GM23338 (cell line): ENCODE data around the gene NEK7. TPM values are rescaled to one million over a fixed set of nuclear protein-coding genes. Genes with fewer than 3 reads are reported as not detected.

Experiments
- ATAC-seq: fragments of 200-7000 bp; cut with Tn5 transposase; 3 replicates; pipeline ENCODE4 v1.9.1; 2020
- DNase-seq: peaks from one replicate; pipeline ENCODE4 v3.0.0-alpha.2; 2015; ENCODE audit warnings: low spot score
- H2AFZ ChIP-seq: fragments of 200-600 bp; sonication (generic); 2 replicates; pipeline ENCODE4 v1.8.0; 2016; ENCODE audit warnings: antibody characterized with exemption, mild to moderate bottlenecking, moderate library complexity
- H3F3A ChIP-seq: fragments of 200-600 bp; sonication (generic); replicated peaks from 2 replicates; pipeline ENCODE4 v1.8.0; 2017; ENCODE audit warnings: antibody characterized with exemption, mixed run types, low read depth
- H3K27ac ChIP-seq: fragments of 200-600 bp; sonication (generic); 2 replicates; pipeline ENCODE4 v1.6.1; 2016; ENCODE audit warnings: low read depth
- H3K27me3 ChIP-seq: fragments of 200-600 bp; sonication (generic); 2 replicates; pipeline ENCODE4 v1.8.0; 2016; ENCODE audit warnings: mild to moderate bottlenecking, mixed run types, moderate library complexity; ENCODE audit not compliant: insufficient read depth
- H3K36me3 ChIP-seq: fragments of 200-600 bp; sonication (generic); 2 replicates; pipeline ENCODE4 v1.8.0; 2016; ENCODE audit warnings: mild to moderate bottlenecking; ENCODE audit not compliant: insufficient read depth
- H3K4me1 ChIP-seq: fragments of 200-600 bp; sonication (generic); 2 replicates; pipeline ENCODE4 v1.8.0; 2016; ENCODE audit warnings: mild to moderate bottlenecking, moderate library complexity; ENCODE audit not compliant: insufficient read depth
- H3K4me2 ChIP-seq: fragments of 200-600 bp; sonication (generic); 2 replicates; pipeline ENCODE4 v1.7.1; 2017; ENCODE audit warnings: mixed run types
- H3K4me3 ChIP-seq: fragments of 200-600 bp; sonication (generic); 2 replicates; pipeline ENCODE4 v1.6.1; 2016; ENCODE audit warnings: mixed run types
- H3K79me2 ChIP-seq: fragments of 200-600 bp; sonication (generic); replicated peaks from 2 replicates; pipeline ENCODE4 v1.8.0; 2017; ENCODE audit warnings: mild to moderate bottlenecking; ENCODE audit not compliant: insufficient read depth
- H3K9me2 ChIP-seq: fragments of 200-600 bp; sonication (generic); 2 replicates; pipeline ENCODE4 v1.8.0; 2017; ENCODE audit not compliant: insufficient read depth
- H4K20me1 ChIP-seq: fragments of 200-600 bp; sonication (generic); replicated peaks from 2 replicates; pipeline ENCODE4 v1.8.0; 2017; ENCODE audit warnings: mild to moderate bottlenecking; ENCODE audit not compliant: insufficient read depth
- H3K27ac Mint-ChIP-seq: 2 replicates; pipeline ENCODE4 v1.8.0; 2020; ENCODE audit warnings: inconsistent platforms, mild to moderate bottlenecking, moderate library complexity, mixed read lengths
- H3K27me3 Mint-ChIP-seq: 3 replicates; pipeline ENCODE4 v1.8.0; 2022; ENCODE audit warnings: low read depth, mild to moderate bottlenecking, moderate library complexity, mixed read lengths, inconsistent platforms; ENCODE audit not compliant: insufficient read depth, poor library complexity
- H3K36me3 Mint-ChIP-seq: 3 replicates; pipeline ENCODE4 v1.8.0; 2021; ENCODE audit warnings: low read depth, mild to moderate bottlenecking, inconsistent platforms, moderate library complexity, mixed read lengths
- H3K4me1 Mint-ChIP-seq: 3 replicates; pipeline ENCODE4 v1.8.0; 2020; ENCODE audit warnings: mild to moderate bottlenecking, inconsistent platforms, mixed read lengths
- H3K4me3 Mint-ChIP-seq: 3 replicates; pipeline ENCODE4 v1.8.0; 2021; ENCODE audit warnings: moderate library complexity, mild to moderate bottlenecking, inconsistent platforms, mixed read lengths
- H3K9me3 Mint-ChIP-seq: 3 replicates; pipeline ENCODE4 v1.8.0; 2020; ENCODE audit warnings: moderate library complexity, mild to moderate bottlenecking, inconsistent platforms, mixed read lengths
- CREB1 ChIP-seq: fragments of 250-450 bp; sonication (Bioruptor Pico); IDR thresholded peaks from 2 replicates; pipeline ENCODE4 v1.5.0; 2020; ENCODE audit warnings: low read depth, mild to moderate bottlenecking, moderate library complexity
- EZH2 ChIP-seq: fragments of 200-600 bp; sonication (generic); IDR thresholded peaks from one replicate; pipeline ENCODE4 v1.8.0; 2017; ENCODE audit warnings: antibody characterized with exemption, mild to moderate bottlenecking, low read depth; ENCODE audit not compliant: unreplicated experiment
- EZH2phosphoT487 ChIP-seq: fragments of 200-600 bp; sonication (generic); IDR thresholded peaks from one replicate; pipeline ENCODE4 v1.8.1; 2018; ENCODE audit warnings: antibody characterized with exemption; ENCODE audit not compliant: unreplicated experiment
- JUNB ChIP-seq: IDR thresholded peaks from one replicate; pipeline ENCODE4 v1.6.1; 2016; ENCODE audit warnings: antibody characterized with exemption; ENCODE audit not compliant: unreplicated experiment
- NANOG ChIP-seq: IDR thresholded peaks from 2 replicates; pipeline ENCODE4 v1.6.1; 2016; ENCODE audit warnings: antibody characterized with exemption, borderline replicate concordance
- POLR2AphosphoS5 ChIP-seq: IDR thresholded peaks from 2 replicates; pipeline ENCODE4 v1.6.1; 2016; ENCODE audit warnings: antibody characterized with exemption, low read depth
- STAT1 ChIP-seq: IDR thresholded peaks from one replicate; pipeline ENCODE4 v1.6.1; 2016; ENCODE audit warnings: antibody characterized with exemption; ENCODE audit not compliant: unreplicated experiment
- ZNF114 ChIP-seq: fragments of 250-450 bp; sonication (Bioruptor Pico); IDR thresholded peaks from 2 replicates; pipeline ENCODE4 v1.5.0; 2020; ENCODE audit warnings: mild to moderate bottlenecking, moderate library complexity
- ZNF331 ChIP-seq: fragments of 250-450 bp; sonication (Bioruptor Pico); IDR thresholded peaks from 2 replicates; pipeline ENCODE4 v1.5.0; 2020; ENCODE audit warnings: low read depth, mild to moderate bottlenecking, moderate library complexity
- polyA plus RNA-seq: library from polyadenylated mRNA; unstranded; fragments of >200 nt; fragmentation: Nextera tagmentation; extraction: Ambion mirVana; gene quantifications from 2 replicates; pipeline ENCODE4 v1.2.1, GENCODE V29; 2016
- total RNA-seq: library from RNA; depleted of rRNA; stranded (reverse); fragments of >200 nt; shearing (Covaris generic); gene quantifications from 2 replicates; pipeline ENCODE4 v1.2.3, GENCODE V29; 2014
- TF ChIP-seq, protein P1 (sequence below): fragments of 250-450 bp; sonication (Bioruptor Pico); IDR thresholded peaks from 2 replicates; pipeline ENCODE4 v1.5.0; 2020; ENCODE audit warnings: mild to moderate bottlenecking, moderate library complexity
- TF ChIP-seq, protein P2 (sequence below): IDR thresholded peaks from one replicate; pipeline ENCODE4 v1.6.1; 2018; ENCODE audit warnings: antibody characterized with exemption; ENCODE audit not compliant: unreplicated experiment
- TF ChIP-seq, protein P3 (sequence below): IDR thresholded peaks from 2 replicates; pipeline ENCODE4 v1.6.1; 2016; ENCODE audit warnings: antibody characterized with exemption
- TF ChIP-seq, protein P4 (sequence below), 2 experiments: fragments of 200-600 bp in 1 of 2; sonication (generic) in 1 of 2; conservative IDR thresholded peaks; 2 replicates each; pipeline versions ENCODE4 v1.5.1 to v1.6.1; 2016 to 2017; ENCODE audit warnings: antibody characterized with exemption in 2 of 2, low read depth in 2 of 2, mild to moderate bottlenecking in 2 of 2, moderate library complexity in 1 of 2

The NEK7 gene
- total and polyA plus RNA-seq, 2 experiments from 2014 or later: 4.8 to 15.3 TPM

DNA sequence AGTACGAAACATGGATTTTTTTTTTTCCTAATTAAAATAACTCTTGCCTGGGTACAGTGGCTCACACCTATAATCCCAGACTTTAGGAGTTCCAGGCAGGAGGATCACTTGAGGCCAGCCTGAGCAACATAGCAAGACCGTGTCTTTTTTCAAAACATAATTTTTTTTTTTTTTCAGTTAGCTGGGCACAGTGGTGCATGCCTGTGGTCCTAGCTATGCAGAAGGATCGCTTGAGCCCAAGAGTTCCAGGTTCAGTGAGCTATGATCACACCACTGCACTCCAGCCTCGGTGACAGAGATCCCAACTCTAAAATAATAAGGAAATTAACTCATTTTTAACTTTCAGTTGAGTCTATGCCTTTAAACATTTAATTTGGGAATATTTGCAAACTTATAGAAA is 170.1 kb downstream of the NEK7 start:
- H3F3A ChIP-seq: no peaks in the 10 kb centered on the region
- Mint-ChIP-seq H3K4me1 (peaks cover 4% of the 10 kb centered on the region), H3K27ac (no peak overlapping the region), H3K27me3 (peaks cover 2% of the 10 kb centered on the region), H3K4me3 (no peak overlapping the region), H3K36me3 (no peaks in the 10 kb centered on the region), H3K9me3 (no peaks in the 10 kb centered on the region; the same call in 2 of the 3 replicates)
- H3K27me3 ChIP-seq: no peaks in the 10 kb centered on the region
- H3K79me2 ChIP-seq: no peaks in the 10 kb centered on the region
- H2AFZ ChIP-seq: no peak overlapping the region
- no peak overlapping the region for H3K4me3 ChIP-seq
- DNase-seq (no peak), ATAC-seq (no peak)
- H3K36me3 ChIP-seq: no peaks in the 10 kb centered on the region
- H3K4me2 ChIP-seq: no peak overlapping the region
- H3K9me2 ChIP-seq: no peaks in the 10 kb centered on the region
- no peak overlapping the region for H3K27ac ChIP-seq
- H4K20me1 ChIP-seq: no peaks in the 10 kb centered on the region
- TF ChIP-seq, protein P1, sequence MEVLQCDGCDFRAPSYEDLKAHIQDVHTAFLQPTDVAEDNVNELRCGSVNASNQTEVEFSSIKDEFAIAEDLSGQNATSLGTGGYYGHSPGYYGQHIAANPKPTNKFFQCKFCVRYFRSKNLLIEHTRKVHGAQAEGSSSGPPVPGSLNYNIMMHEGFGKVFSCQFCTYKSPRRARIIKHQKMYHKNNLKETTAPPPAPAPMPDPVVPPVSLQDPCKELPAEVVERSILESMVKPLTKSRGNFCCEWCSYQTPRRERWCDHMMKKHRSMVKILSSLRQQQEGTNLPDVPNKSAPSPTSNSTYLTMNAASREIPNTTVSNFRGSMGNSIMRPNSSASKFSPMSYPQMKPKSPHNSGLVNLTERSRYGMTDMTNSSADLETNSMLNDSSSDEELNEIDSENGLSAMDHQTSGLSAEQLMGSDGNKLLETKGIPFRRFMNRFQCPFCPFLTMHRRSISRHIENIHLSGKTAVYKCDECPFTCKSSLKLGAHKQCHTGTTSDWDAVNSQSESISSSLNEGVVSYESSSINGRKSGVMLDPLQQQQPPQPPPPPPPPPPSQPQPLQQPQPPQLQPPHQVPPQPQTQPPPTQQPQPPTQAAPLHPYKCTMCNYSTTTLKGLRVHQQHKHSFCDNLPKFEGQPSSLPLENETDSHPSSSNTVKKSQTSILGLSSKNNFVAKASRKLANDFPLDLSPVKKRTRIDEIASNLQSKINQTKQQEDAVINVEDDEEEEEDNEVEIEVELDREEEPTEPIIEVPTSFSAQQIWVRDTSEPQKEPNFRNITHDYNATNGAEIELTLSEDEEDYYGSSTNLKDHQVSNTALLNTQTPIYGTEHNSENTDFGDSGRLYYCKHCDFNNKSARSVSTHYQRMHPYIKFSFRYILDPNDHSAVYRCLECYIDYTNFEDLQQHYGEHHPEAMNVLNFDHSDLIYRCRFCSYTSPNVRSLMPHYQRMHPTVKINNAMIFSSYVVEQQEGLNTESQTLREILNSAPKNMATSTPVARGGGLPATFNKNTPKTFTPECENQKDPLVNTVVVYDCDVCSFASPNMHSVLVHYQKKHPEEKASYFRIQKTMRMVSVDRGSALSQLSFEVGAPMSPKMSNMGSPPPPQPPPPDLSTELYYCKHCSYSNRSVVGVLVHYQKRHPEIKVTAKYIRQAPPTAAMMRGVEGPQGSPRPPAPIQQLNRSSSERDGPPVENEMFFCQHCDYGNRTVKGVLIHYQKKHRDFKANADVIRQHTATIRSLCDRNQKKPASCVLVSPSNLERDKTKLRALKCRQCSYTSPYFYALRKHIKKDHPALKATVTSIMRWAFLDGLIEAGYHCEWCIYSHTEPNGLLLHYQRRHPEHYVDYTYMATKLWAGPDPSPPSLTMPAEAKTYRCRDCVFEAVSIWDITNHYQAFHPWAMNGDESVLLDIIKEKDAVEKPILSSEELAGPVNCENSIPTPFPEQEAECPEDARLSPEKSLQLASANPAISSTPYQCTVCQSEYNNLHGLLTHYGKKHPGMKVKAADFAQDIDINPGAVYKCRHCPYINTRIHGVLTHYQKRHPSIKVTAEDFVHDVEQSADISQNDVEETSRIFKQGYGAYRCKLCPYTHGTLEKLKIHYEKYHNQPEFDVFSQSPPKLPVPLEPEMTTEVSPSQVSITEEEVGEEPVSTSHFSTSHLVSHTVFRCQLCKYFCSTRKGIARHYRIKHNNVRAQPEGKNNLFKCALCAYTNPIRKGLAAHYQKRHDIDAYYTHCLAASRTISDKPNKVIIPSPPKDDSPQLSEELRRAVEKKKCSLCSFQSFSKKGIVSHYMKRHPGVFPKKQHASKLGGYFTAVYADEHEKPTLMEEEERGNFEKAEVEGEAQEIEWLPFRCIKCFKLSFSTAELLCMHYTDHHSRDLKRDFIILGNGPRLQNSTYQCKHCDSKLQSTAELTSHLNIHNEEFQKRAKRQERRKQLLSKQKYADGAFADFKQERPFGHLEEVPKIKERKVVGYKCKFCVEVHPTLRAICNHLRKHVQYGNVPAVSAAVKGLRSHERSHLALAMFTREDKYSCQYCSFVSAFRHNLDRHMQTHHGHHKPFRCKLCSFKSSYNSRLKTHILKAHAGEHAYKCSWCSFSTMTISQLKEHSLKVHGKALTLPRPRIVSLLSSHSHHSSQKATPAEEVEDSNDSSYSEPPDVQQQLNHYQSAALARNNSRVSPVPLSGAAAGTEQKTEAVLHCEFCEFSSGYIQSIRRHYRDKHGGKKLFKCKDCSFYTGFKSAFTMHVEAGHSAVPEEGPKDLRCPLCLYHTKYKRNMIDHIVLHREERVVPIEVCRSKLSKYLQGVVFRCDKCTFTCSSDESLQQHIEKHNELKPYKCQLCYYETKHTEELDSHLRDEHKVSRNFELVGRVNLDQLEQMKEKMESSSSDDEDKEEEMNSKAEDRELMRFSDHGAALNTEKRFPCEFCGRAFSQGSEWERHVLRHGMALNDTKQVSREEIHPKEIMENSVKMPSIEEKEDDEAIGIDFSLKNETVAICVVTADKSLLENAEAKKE: no peak
- TF ChIP-seq CREB1 (no peak), EZH2phosphoT487 (no peak), ZNF114 (CRISPR knock-in tag) (no peak), EZH2 (no peak), NANOG (no peak), JUNB (no peak), ZNF331 (CRISPR knock-in tag) (no peak), POLR2AphosphoS5 (no peak), STAT1 (no peak)
- TF ChIP-seq, protein P2, sequence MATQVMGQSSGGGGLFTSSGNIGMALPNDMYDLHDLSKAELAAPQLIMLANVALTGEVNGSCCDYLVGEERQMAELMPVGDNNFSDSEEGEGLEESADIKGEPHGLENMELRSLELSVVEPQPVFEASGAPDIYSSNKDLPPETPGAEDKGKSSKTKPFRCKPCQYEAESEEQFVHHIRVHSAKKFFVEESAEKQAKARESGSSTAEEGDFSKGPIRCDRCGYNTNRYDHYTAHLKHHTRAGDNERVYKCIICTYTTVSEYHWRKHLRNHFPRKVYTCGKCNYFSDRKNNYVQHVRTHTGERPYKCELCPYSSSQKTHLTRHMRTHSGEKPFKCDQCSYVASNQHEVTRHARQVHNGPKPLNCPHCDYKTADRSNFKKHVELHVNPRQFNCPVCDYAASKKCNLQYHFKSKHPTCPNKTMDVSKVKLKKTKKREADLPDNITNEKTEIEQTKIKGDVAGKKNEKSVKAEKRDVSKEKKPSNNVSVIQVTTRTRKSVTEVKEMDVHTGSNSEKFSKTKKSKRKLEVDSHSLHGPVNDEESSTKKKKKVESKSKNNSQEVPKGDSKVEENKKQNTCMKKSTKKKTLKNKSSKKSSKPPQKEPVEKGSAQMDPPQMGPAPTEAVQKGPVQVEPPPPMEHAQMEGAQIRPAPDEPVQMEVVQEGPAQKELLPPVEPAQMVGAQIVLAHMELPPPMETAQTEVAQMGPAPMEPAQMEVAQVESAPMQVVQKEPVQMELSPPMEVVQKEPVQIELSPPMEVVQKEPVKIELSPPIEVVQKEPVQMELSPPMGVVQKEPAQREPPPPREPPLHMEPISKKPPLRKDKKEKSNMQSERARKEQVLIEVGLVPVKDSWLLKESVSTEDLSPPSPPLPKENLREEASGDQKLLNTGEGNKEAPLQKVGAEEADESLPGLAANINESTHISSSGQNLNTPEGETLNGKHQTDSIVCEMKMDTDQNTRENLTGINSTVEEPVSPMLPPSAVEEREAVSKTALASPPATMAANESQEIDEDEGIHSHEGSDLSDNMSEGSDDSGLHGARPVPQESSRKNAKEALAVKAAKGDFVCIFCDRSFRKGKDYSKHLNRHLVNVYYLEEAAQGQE: no peak
- TF ChIP-seq, protein P3, sequence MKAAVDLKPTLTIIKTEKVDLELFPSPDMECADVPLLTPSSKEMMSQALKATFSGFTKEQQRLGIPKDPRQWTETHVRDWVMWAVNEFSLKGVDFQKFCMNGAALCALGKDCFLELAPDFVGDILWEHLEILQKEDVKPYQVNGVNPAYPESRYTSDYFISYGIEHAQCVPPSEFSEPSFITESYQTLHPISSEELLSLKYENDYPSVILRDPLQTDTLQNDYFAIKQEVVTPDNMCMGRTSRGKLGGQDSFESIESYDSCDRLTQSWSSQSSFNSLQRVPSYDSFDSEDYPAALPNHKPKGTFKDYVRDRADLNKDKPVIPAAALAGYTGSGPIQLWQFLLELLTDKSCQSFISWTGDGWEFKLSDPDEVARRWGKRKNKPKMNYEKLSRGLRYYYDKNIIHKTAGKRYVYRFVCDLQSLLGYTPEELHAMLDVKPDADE: no peak
- TF ChIP-seq, protein P4, sequence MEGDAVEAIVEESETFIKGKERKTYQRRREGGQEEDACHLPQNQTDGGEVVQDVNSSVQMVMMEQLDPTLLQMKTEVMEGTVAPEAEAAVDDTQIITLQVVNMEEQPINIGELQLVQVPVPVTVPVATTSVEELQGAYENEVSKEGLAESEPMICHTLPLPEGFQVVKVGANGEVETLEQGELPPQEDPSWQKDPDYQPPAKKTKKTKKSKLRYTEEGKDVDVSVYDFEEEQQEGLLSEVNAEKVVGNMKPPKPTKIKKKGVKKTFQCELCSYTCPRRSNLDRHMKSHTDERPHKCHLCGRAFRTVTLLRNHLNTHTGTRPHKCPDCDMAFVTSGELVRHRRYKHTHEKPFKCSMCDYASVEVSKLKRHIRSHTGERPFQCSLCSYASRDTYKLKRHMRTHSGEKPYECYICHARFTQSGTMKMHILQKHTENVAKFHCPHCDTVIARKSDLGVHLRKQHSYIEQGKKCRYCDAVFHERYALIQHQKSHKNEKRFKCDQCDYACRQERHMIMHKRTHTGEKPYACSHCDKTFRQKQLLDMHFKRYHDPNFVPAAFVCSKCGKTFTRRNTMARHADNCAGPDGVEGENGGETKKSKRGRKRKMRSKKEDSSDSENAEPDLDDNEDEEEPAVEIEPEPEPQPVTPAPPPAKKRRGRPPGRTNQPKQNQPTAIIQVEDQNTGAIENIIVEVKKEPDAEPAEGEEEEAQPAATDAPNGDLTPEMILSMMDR (conservative IDR thresholded peaks at IDR 0.05; ENCODE audit: low read depth in 2 of 2): no peak
- H3K4me1 ChIP-seq: no peaks in the 10 kb centered on the region
